GM21737 (cell line): ENCODE results near the gene PDF.

ENCODE experiments used
- ATAC-seq: cut with Tn5 transposase; IDR thresholded peaks from one replicate; pipeline ENCODE4 v1.9.1; 2021; ENCODE audit warnings: mild to moderate bottlenecking, moderate library complexity; ENCODE audit not compliant: unreplicated experiment

PDF gene

GRCh38 chr16:69340095-69340644 lies 9.8 kb upstream of the PDF start:
- ATAC-seq = no peak

- ATAC-seq = peak; percentile 85
These were observed 9.1 kb upstream of the PDF start, which contains the start of the genes COG8 and NIP7 for GRCh38 chr16:69339289-69340094. Gene COG8, minus strand, starts transcription at chr16:69339564. Its CDS starts 12 bp downstream, at chr16:69339552. Gene NIP7, plus strand, starts transcription at chr16:69339772. Its CDS starts 58 bp downstream, at chr16:69339830.

- no peak for ATAC-seq
These were observed 8.3 kb upstream of the PDF start for GRCh38 chr16:69338557-69339288.

- ATAC-seq = no peak
These were observed 4.3 kb upstream of the PDF start for GRCh38 chr16:69334696-69335095.

GRCh38 chr16:69329369-69330285 lies 761 bp downstream of the PDF start:
- ATAC-seq = peak; percentile 22

GRCh38 chr16:69328854-69329316 lies 1.5 kb downstream of the PDF start:
- ATAC-seq = no peak

GRCh38 chr16:69327585-69328310 lies 2.6 kb downstream of the PDF start:
- no peak for ATAC-seq

GRCh38 chr16:69326172-69326873 lies 4.1 kb downstream of the PDF start:
- ATAC-seq = no peak

- no peak for ATAC-seq
These were observed 4.6 kb downstream of the PDF start for GRCh38 chr16:69325784-69326171.

- no peak for ATAC-seq
These were observed 5.7 kb downstream of the PDF start for GRCh38 chr16:69324585-69325253.

- ATAC-seq = no peak
These were observed 6.3 kb downstream of the PDF start for GRCh38 chr16:69324013-69324531.

- no peak for ATAC-seq
These were observed 7.0 kb downstream of the PDF start for GRCh38 chr16:69323415-69323814.

GRCh38 chr16:69322343-69322742 lies 8.0 kb downstream of the PDF start:
- ATAC-seq = no peak

GRCh38 chr16:69321080-69321479 lies 9.3 kb downstream of the PDF start:
- ATAC-seq = no peak

GRCh38 chr16:69320740-69321073 lies 9.7 kb downstream of the PDF start:
- no peak for ATAC-seq

GRCh38 chr16:69319826-69320739 lies 10.3 kb downstream of the PDF start:
- no peak for ATAC-seq

GRCh38 chr16:69319381-69319780 lies 11.0 kb downstream of the PDF start:
- ATAC-seq = no peak

GRCh38 chr16:69318911-69319289 lies 11.5 kb downstream of the PDF start:
- no peak for ATAC-seq
